SHP77 treated with DMSO at 0.1 percent for 48 hours (cell line): ENCODE data around the gene CYSTM1.

ENCODE experiments used
- DNase-seq: peaks from one replicate; lab custom pipeline; 2025; lab: John Stamatoyannopoulos, UW

The CYSTM1 gene

DNA sequence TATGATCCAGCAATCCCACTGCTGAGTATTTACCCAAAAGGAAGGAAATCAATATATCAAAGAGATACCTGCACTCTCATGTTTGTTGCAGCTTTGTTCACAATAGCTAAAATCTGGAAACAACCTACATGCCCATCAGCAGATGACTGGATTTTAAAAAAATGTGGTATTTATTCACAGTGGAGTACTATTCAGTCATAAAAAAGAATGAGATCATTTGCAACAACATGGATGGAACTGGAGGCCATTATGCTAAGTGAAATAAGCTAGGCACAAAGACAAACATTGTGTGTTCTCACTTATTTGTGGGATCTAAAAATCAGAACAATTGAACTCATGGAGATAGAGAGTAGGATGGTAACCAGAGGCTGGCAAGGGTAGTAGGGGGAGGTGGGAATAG lies 33.1 kb downstream of the CYSTM1 start:
- no peak for DNase-seq

DNA sequence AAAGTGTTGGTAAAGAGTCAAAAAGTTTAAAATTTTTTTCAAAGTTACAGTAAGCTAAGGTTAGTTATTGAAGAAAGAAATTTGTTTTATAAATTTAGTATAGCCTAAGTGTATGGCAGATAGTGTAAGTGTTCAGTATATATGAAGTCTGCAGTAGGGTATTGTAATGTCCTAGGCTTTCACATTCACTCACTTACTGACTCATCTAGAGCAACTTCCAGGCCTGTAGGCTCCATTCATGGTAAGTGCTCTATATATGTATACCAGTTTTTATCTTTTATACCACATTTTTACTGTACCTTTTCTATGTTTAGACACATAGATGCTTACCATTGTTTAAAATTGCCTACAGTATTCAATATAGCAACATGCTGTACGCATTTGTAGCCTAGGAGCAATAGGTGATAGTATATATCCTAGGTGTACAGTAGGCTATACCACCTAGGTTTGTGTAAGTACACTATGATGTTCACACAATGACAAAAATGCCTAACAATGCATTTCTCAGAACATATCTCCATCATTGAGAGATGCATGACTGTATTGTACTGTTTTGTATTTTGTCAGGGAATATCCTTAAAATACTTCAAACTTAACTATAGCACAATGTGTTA lies 38.5 kb downstream of the CYSTM1 start:
- no peak for DNase-seq

GRCh38 chr5:140214831-140215230 lies 39.8 kb downstream of the CYSTM1 start:
- DNase-seq: no peak

GRCh38 chr5:140215276-140215675 lies 40.3 kb downstream of the CYSTM1 start:
- no peak for DNase-seq

DNA sequence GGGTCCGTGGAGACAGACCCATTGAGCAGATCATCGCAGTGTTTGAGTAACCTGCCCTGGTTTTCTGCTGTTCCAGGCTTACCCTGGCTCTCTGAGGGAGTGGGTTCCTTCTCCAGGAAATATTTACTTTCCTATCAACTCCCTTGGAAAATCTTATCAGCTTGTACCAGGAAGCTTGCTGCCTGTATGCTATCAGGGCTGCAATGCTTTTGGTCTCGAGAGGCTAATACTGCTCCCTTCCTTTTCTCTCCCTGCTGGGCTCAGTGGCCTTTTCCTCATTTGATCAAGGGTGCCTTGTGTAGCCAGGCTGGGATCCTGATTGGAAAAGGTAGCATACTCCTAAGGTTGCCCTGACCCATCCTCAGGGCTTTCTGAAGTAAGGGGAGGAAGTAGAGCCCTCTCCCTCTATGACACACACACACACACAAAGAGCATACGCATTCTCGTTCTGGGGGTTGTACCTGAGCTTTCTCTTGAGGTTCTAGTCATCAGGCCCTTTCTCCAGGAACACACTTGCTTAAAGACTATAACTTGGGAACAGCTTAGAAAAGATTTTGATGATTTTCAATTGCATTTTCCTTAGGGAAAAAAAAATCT lies 41.6 kb downstream of the CYSTM1 start:
- DNase-seq: no peak

DNA sequence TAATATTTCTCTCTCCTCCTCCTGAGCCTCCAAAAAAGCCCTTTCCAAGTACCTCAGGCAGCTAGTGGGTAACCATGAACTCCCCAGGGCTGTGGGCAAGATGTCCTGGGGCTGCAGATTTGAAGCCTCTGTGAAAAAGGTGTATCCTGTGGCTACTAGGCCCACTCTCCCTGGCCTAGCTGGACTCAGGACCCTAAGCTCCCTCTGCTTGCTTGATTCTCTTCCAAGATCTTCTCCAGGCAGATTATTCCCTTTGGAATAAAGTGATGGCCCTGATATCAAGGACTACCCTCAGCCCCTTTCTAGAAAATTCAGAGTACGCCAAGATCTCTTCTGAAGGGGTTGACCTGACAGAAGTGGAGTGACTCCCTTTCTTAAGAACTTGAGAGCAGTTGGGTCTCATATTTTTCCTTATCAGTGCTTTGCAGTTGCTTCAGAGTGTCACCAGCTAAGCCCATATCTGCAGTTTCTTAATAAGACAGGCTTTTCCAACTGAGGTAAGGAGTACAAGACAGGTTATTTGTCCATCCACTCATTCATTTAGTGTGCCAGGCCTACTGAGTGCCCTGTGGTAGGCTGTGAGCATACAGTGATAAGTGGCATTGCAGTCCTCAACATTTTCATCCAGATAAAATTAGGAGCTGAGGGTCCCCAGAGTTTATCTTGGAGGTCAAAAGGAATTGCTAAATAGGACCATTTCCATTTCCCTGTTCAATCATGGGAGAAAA lies 42.5 kb downstream of the CYSTM1 start:
- no peak for DNase-seq

DNA sequence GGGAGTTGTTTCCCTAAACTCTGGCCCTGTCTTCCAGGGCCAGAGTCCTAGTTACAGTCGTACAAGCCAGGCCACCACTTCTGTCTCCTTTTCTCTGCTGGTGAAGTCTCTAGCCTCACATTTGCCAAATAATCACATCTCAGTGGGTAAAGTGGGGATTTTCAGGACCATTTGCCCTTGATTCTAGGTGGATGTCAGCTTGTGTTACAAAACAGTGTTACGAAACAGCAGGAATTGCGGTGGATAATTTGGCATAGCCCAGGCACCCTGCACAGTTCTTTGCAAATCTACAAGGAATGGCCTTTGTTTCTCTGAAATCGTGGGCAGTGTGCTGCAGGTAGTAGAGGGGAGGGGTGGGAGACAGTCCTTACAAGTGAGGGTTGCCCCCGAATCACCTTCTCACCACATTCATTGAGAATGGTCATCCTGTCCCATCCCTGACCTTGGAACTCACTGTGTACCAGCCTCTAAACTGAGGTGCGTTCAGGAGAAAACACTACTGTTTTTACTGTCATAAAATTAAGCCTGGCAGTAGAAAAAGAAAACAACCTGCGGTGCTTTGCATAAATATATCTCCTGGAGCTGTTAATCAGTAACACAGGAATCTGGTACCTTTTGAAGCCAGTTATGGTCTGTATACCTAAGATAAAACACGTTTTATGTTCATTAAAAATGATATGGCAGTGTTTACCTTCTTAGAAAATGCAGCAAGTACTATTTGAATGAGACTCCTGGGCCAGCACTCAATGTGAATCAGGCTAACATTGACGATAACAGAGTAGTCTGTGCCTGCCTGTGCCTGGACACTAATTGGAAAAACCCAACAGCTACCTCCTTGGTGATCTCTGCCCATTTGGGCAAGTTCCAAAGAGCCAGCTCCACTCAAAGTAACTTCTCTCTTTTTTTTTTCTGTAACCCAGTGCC lies 44.3 kb downstream of the CYSTM1 start:
- no peak for DNase-seq

DNA sequence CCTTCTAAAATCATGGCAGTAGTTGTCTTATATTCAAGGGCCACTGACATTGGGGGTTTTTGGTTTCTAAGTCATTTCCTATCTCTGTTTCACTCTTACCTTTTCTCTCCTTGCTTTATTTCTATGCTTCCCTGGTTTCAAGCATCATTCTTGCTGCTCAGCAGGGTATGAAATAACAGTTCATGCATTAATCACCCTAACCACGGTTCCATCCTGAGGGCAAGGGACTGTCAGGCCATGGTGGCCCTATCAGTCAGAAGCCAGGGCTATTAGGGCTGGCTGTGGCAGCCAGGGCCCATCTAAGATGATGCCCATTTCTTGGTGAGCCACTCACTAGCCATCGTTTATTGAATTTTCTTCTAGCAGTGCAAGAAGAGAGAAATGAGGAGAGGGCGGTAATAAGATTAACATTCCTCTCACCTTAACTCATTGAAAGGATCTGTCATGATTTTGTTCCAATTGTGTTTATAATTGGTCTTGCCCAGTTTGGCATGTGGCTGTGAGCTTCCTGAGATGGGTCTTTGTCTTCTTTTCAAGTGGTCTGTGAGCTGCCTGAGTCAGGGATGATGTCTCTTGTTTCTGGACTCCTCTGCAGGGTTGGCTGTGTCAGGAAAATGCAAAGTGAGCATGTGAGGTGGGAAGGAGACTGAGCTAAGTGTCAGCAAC lies 45.2 kb downstream of the CYSTM1 start:
- DNase-seq: no peak

DNA sequence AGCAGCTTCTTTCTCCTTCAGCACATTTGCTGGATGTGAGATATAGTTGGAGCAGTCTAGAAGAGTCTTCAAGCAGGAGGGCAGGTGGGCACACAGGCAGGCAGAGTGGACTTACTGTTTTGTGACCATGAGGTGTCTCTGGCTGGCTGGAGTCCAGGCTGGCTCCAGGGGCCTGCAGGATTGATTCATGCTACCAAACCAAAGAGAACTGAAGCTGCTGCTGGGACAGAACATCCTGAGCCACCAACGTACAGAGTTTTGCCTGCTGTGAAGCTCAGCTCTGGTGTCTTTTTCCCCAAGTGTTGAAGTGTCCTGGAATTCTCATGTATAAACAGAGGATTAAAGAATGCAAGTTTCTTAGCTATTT lies 45.7 kb downstream of the CYSTM1 start:
- no peak for DNase-seq

DNA sequence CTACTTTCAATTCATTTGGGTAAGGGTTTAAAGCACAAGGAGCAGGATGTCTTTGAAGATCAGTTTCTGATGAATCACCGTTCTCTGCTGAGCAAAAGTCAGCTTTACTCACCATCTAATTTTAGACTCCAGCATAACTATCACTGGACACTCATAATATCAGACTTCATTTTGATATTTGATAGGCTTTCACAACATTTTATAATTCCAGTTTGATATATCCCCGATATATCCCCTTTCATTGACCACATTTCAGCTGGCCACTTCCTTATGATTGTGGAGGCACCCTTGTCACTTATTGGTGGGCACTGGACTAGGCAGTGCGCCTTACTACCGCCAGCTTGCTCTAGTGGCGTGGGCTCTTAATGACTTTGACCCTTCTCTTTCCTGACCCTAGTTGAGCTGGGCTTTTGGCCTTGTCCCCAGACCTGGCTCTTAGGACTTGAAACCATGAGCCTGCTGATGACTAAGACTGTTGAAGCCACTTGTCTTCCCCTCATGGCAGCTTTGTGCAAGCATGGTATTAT lies 46.8 kb downstream of the CYSTM1 start:
- DNase-seq: no peak

GRCh38 chr5:140222416-140222815 lies 47.4 kb downstream of the CYSTM1 start:
- DNase-seq: no peak

- no peak for DNase-seq
These were observed 48.6 kb downstream of the CYSTM1 start for GRCh38 chr5:140223567-140223966.

GRCh38 chr5:140224658-140225057 lies 49.7 kb downstream of the CYSTM1 start:
- no peak for DNase-seq

DNA sequence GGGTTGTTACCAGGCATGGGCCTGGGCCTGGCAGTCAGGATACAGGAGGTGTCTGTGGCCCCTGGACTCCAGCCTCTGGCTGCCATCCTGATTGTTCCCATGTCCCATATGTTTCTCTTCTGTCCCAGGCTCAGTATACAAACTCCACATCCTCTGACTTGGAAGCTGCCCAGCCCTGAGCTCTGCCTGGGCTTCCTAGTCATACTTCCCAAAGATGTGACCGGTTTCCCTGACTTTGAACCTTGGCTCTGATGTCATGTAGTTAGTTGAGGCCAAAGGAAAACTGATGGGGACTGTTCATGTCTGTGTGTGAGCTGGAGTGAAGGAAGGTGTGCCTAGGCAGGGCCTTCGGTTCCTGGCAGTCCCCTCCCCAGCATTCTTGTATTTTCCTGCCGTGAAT lies 50.4 kb downstream of the CYSTM1 start:
- no peak for DNase-seq

GRCh38 chr5:140227046-140227445 lies 52.1 kb downstream of the CYSTM1 start:
- DNase-seq: no peak

- DNase-seq: no peak
These were observed 53.4 kb downstream of the CYSTM1 start for GRCh38 chr5:140228364-140228837.

- no peak for DNase-seq
These were observed 55.4 kb downstream of the CYSTM1 start for GRCh38 chr5:140230373-140230772.

- DNase-seq: no peak
These were observed 57.7 kb downstream of the CYSTM1 start for GRCh38 chr5:140232731-140233130.

GRCh38 chr5:140234377-140234989 lies 59.5 kb downstream of the CYSTM1 start:
- DNase-seq: no peak

GRCh38 chr5:140235791-140236551 lies 61.0 kb downstream of the CYSTM1 start:
- DNase-seq: no peak
